ENCODE data around the gene SKIL. TPM values are rescaled to one million over a fixed set of nuclear protein-coding genes. Genes with fewer than 3 reads are reported as not detected.
"Not testable (repeated sequence)": the region's sequence is repeated elsewhere in the genome, so short reads cannot be mapped to it uniquely, and the experiment has no call there.

SKIL gene
- total RNA-seq, 2 donors from 2014 or later, result 20.4 to 32.9 TPM

DNA sequence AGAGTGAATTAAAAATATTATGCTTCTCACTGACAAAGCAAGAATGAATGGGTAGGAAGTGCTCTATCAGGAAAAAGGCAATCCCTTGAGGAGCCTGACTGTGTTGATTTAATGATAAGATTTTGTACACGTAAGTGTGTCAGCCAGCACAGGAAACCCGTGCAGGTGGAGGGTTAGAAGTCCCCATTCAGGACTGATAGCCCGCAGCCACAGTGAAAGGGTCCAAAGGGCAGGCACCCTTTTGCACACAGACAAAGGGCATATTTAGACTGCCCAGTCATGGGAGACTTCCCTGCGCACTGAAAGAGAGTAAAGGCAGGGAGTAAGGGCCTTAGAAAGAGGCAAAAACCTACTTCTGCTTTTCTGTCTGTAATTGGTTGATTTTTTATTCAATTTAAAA is 26.4 kb upstream of the SKIL start:
- H3K36me3 ChIP-seq, result no peaks in the 10 kb centered on the region
- no peak overlapping the region for H3K4me3 ChIP-seq
- no peak overlapping the region for H3K27ac ChIP-seq
- DNase-seq (ENCODE audit: low spot score), result peak; percentile 55
- H3K9me3 ChIP-seq, result peaks cover 0 to 9% of the 10 kb centered on the region in 2 donors
- no peaks in the 10 kb centered on the region for H3K4me1 ChIP-seq
- no peaks in the 10 kb centered on the region for H3K27me3 ChIP-seq
- TF ChIP-seq, protein P1, sequence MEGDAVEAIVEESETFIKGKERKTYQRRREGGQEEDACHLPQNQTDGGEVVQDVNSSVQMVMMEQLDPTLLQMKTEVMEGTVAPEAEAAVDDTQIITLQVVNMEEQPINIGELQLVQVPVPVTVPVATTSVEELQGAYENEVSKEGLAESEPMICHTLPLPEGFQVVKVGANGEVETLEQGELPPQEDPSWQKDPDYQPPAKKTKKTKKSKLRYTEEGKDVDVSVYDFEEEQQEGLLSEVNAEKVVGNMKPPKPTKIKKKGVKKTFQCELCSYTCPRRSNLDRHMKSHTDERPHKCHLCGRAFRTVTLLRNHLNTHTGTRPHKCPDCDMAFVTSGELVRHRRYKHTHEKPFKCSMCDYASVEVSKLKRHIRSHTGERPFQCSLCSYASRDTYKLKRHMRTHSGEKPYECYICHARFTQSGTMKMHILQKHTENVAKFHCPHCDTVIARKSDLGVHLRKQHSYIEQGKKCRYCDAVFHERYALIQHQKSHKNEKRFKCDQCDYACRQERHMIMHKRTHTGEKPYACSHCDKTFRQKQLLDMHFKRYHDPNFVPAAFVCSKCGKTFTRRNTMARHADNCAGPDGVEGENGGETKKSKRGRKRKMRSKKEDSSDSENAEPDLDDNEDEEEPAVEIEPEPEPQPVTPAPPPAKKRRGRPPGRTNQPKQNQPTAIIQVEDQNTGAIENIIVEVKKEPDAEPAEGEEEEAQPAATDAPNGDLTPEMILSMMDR (IDR thresholded peaks at IDR 0.05), result no peak

DNA sequence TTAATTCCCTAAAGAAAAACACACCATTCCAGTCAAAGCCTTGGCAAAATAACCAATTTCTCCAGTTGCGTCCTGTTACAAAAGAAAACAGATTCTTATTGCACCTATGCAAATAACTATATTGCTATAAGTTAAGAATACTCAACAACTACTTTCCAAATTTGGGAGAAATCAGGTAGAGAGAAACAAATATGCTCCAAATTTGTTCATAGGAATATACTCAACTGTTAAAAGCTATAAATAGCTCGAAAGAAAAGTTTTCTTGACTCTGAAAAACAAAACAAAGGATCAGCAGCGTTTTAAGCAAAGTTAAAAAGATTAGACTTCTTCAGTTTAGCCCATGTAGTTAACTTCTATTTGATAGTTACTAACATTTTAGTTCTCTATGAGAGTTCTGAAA is 20.1 kb upstream of the SKIL start:
- no peak overlapping the region for H3K4me3 ChIP-seq
- DNase-seq (ENCODE audit: low spot score), result no peak
- H3K27ac ChIP-seq, result no peak overlapping the region
- no peaks in the 10 kb centered on the region for H3K4me1 ChIP-seq
- H3K9me3 ChIP-seq, result no peaks in the 10 kb centered on the region
- H3K27me3 ChIP-seq, result no peaks in the 10 kb centered on the region
- TF ChIP-seq, protein P1 (IDR thresholded peaks at IDR 0.05), result no peak
- H3K36me3 ChIP-seq, result no peaks in the 10 kb centered on the region

DNA sequence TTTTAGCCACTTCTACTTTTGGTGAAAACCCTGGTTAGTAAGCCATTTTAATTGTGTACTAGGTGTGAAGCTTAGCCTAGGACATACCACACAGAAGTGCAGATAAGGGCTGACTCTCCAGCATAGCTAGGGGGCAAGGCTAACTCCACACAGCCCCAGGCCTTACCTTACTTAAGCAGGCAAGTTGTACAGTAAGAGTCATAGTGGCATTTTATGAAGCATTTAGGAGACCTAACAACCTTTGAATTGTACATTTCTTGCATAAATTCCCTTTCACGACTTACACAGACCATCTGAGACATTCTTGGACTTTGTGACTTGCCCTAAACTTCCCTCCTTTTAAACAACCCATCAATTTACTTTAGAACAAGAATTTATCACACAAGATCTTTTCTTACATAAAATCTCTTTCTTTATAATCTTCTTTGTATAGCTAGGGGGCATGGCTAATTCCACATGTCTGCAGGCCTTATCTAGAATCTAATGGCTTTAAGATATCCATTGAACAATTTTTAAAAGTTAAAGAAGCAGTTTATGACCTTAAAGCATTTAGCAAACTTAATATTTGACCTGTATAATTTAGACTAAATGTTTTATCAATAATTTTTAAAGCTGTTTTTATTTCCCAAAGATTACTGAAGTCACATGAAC is 18.7 kb upstream of the SKIL start:
- Histone ChIP-seq H3K4me3 (no peak overlapping the region), H3K27me3 (no peaks in the 10 kb centered on the region), H3K4me1 (no peaks in the 10 kb centered on the region), H3K27ac (no peak overlapping the region), H3K9me3 (no peaks in the 10 kb centered on the region), H3K36me3 (no peaks in the 10 kb centered on the region)
- DNase-seq (ENCODE audit: low spot score), result no peak
- TF ChIP-seq, protein P1 (IDR thresholded peaks at IDR 0.05), result no peak

DNA sequence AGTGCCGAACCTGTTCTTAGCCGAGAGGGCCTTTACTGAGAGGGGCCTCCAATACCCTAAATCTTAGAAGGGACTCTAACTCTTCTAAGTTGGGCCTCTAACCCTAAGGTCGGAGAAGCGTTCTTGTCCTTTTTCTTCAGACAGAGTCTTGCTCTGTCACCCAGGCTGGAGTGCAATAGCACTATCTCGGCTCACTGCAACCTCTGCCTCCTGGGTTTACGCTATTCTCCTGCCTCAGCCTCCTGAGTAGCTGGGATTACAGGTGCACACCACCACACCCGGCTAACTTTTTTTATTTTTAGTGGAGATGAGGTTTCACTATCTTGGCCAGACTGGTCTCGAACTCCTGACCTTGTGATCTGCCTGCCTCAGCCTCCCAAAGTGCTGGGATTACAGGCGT is 15.2 kb upstream of the SKIL start:
- H3K27ac ChIP-seq; H3K9me3 ChIP-seq; H3K27me3 ChIP-seq; H3K4me1 ChIP-seq; DNase-seq (ENCODE audit: low spot score); H3K36me3 ChIP-seq; H3K4me3 ChIP-seq: not testable (repeated sequence)

DNA sequence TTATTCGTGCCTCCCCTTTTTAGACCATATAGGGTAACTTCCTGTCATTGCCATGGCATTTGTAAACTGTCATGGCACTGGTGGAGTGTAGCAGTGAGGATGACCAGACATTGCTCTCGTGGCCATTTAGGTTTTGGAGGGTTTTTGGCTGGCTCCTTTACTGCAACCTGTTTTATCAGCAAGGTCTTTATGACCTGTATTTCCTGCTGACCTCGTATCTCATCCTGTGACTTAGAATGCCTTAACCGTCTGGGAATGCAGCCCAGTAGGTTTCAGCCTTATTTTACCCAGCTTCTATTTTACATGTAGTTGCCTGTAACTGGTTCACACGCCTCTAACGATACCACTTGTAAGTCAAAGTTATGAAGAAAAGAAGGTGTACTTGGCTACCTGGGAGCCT is 13.7 kb upstream of the SKIL start:
- H3K27ac ChIP-seq, H3K4me1 ChIP-seq, H3K27me3 ChIP-seq, H3K36me3 ChIP-seq, H3K9me3 ChIP-seq, H3K4me3 ChIP-seq: not testable (repeated sequence)
- peak; percentile 42 for DNase-seq (ENCODE audit: low spot score)

DNA sequence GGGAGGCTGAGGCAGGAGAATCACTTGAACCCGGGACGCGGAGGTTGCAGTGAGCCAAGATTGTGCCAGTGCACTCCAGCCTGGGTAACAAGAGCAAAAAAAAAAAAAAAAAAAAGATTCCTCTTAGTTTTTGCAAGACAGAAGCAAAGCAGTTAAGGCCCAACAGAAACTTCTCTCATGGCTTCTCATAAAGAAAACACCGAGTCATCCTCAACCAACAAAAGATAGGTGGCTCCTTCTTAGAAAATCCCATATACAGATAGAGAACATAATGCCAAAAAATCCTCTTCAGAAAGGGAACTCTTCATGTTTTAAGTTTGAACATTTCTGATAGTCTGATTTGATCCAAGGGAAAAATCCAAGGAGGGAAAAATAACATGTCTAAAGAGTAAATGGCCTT is 12.5 kb upstream of the SKIL start:
- TF ChIP-seq, protein P1 (IDR thresholded peaks at IDR 0.05), result no peak

More for the DNA sequence above, 12.5 kb upstream of the SKIL start:
- H3K27me3 ChIP-seq, result no peaks in the 10 kb centered on the region
- H3K36me3 ChIP-seq, result no peaks in the 10 kb centered on the region
- H3K4me1 ChIP-seq, result no peaks in the 10 kb centered on the region
- no peak overlapping the region for H3K4me3 ChIP-seq
- DNase-seq (ENCODE audit: low spot score), result no peak
- H3K9me3 ChIP-seq, result no peaks in the 10 kb centered on the region
- no peak overlapping the region for H3K27ac ChIP-seq
